CD4-positive, alpha-beta T cell treated with Interleukin-6 at 100 ng/mL for 8 hours (primary cell): ENCODE results near the gene PPARG.
"Not testable (repeated sequence)": the region's sequence is repeated elsewhere in the genome, so short reads cannot be mapped to it uniquely, and the experiment has no call there.

ENCODE experiments used
- DNase-seq: peaks from one replicate; pipeline ENCODE4 v3.0.0-alpha.2; 2020; ENCODE audit warnings: mixed read lengths, low spot score

PPARG gene

GRCh38 chr3:12381199-12381598, 92.3 kb downstream of the PPARG start:
- no peak for DNase-seq

GRCh38 chr3:12383218-12383617, 94.3 kb downstream of the PPARG start:
- DNase-seq: no peak

GRCh38 chr3:12384451-12385233, 95.8 kb downstream of the PPARG start:
- DNase-seq: no peak

- not testable (repeated sequence) for DNase-seq
Observed at GRCh38 chr3:12386514-12387291, 97.8 kb downstream of the PPARG start.

- DNase-seq: no peak
Observed at GRCh38 chr3:12388185-12388584, 99.3 kb downstream of the PPARG start.

- no peak for DNase-seq
Observed at GRCh38 chr3:12392101-12392878, 103.4 kb downstream of the PPARG start.

GRCh38 chr3:12393894-12394293, 105.0 kb downstream of the PPARG start:
- DNase-seq: no peak

- no peak for DNase-seq
Observed at GRCh38 chr3:12394569-12395271, 105.8 kb downstream of the PPARG start.

- DNase-seq: no peak
Observed at GRCh38 chr3:12395349-12396012, 106.6 kb downstream of the PPARG start.

- no peak for DNase-seq
Observed at GRCh38 chr3:12396471-12396870, 107.6 kb downstream of the PPARG start.

GRCh38 chr3:12399226-12399625, 110.4 kb downstream of the PPARG start:
- DNase-seq: no peak

GRCh38 chr3:12400616-12401194, 111.8 kb downstream of the PPARG start:
- no peak for DNase-seq

GRCh38 chr3:12401208-12401607, 112.3 kb downstream of the PPARG start:
- DNase-seq: no peak

- DNase-seq: no peak
Observed at GRCh38 chr3:12405432-12406272, 116.8 kb downstream of the PPARG start.

- no peak for DNase-seq
Observed at GRCh38 chr3:12408984-12409683, 120.3 kb downstream of the PPARG start.

GRCh38 chr3:12409684-12410596, 121.1 kb downstream of the PPARG start:
- no peak for DNase-seq

- no peak for DNase-seq
Observed at GRCh38 chr3:12413721-12414255, 124.9 kb downstream of the PPARG start.
